PC-9 (cell line): ENCODE results near the gene CST2.

Source experiments
- CTCF ChIP-seq: fragments of 200-600 bp; sonication (generic); conservative IDR thresholded peaks from 2 replicates; pipeline ENCODE4 v1.6.1; 2017; ENCODE audit warnings: mixed run types, antibody characterized with exemption, mild to moderate bottlenecking, moderate library complexity
- EZH2 ChIP-seq: fragments of 200-600 bp; sonication (generic); IDR thresholded peaks from 2 replicates; pipeline ENCODE4 v1.8.0; 2017; ENCODE audit warnings: antibody characterized with exemption, low read depth

- TF ChIP-seq CTCF (no peak), EZH2 (no peak)
Measured at GRCh38 chr20:23774081-23774480, 52.4 kb downstream of the CST2 start.
